CMK (cell line): Measurements from ENCODE around the gene USP3.

Experiments
- DNase-seq: peaks from one replicate; pipeline ENCODE4 v3.0.0-alpha.2; 2010; ENCODE audit warnings: low read depth

Gene USP3

DNA sequence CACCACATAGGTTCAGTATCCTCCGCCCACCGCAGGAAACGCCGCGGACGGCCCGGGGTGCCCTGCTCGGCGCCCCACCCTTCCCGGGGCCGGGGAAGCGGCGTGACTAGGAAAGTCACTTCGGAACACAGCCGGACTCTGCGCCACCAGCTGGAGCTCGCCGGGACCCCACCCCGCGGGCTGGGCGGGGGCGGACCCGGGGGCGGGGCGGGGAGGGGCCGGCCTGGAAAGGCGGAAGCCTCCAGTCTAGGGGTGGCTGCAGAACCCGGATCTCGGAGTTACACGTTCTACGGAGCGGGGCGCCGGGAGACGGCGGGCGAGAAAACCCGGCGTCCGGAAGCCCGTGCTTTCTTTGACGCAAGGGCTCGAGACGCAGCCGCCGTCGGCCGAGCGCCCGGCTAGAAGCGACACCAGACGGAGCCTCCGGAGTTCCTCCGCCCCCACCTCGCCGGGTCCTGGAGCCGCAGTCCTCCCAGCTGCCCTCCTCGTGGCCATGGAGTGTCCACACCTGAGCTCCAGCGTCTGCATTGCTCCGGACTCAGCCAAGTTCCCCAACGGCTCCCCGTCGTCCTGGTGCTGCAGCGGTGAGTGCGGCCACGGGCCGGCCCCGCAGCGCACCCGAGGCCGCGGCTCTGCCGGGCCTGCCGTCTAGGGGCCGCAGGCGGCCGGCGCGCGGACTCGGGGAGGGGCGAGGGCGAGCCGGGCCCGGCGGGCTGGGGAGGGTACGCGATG, at the start of gene USP3:
Gene USP3 (plus strand): TSS at position 347 of the 732 bp plus-strand sequence. CDS start 147 bp downstream, at position 494.
- DNase-seq: peak; percentile 79

- DNase-seq: no peak
Observed at GRCh38 chr15:63456258-63456657, 48.1 kb upstream of the USP3 start.

- DNase-seq: no peak
Observed at GRCh38 chr15:63457379-63457778, 47.0 kb upstream of the USP3 start.

GRCh38 chr15:63458026-63458425, 46.4 kb upstream of the USP3 start:
- no peak for DNase-seq

DNA sequence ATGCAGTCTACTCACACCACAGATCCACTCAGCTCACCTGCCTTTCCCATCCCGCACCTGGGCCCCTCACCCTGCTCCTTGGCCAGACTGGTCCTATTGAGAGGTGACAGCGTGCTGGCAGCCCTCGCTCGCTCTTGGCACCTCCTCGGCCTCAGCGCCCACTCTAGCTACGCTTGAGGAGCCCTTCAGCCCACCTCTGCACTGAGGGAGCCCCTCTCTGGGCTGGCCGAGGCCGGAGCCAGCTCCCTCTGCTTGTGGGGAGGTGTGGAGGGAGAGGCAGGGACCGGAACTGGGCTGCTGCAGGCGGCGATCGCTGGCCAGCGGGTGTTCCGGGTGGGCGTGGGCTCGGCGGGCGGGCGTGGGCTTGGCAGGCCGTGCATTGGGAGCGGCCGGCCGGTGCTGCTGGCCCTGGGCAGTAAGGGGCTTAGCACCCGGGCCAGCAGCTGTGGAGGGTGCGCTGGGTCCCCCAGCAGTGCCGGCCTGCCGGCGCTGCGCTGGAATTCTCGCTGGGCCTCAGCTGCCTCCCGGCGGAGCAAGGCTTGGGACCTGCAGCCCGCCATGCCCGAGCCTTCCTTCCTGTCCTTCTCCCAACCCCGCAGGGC, 45.5 kb upstream of the USP3 start:
- no peak for DNase-seq

DNA sequence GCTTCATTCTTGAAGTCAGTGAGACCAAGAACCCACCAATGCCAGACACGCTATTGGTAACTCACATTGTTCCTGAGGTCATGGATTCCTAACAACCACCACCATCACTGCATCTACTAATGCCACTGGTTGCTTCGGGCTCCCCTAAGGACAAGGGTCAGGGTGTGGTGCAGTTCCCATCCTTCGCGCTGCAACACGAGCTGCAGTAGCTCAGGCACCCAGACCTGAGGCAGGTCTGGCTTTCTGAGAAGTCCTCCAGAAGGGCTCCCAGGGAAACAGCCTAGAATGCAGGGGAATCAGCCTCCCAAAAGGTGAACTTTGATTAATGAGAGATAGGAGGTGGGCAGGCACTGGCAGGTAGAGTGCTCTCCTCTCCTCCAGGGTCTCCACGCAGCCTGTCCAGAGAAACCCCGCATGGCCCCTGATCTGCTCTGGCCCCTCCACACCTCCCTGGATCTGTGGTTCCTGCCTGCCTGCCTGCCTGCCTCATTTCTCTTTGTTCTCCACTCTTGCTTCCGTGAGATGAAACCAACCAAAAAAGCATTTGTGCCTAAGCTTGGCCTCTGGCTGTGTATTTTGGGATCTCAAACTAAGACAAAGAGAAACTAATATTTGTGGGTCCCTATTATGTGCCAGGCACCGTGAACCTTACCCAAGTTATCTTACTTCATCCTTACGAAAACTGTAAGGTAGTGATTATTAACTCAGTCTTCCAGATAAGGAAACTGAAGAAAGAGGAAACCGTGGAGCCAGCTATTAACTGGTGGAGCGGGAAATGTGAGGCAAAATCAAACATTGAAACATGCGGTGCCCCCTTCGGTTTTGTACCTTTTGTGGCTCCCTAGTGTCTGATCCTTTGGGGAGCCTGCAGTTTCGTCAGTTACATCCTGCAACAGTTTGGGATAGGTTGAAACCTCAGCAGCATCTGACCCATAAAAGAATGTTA, 43.9 kb upstream of the USP3 start:
- DNase-seq: no peak

GRCh38 chr15:63461230-63461985, 43.0 kb upstream of the USP3 start:
- DNase-seq: no peak

GRCh38 chr15:63462088-63462487, 42.3 kb upstream of the USP3 start:
- no peak for DNase-seq

GRCh38 chr15:63463036-63463435, 41.4 kb upstream of the USP3 start:
- DNase-seq: no peak

DNA sequence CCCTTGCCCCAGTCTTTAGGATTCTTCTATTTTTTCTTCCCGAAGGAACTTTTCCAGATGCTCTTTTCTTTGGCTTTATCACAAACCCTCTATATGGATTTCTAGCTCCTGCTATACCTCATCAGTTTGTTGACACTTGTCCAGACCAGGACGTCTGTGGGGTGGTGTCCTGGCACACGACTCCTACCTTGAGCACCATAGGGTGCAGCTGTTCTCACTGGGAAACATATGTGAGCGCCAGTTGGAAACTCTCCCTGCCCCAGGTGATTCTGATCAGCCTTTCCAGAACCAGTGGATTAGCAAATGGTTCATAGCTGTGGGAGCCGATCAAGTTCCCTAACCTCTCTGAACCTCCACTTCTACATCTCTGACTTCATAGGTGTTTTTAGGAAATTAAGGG, 40.6 kb upstream of the USP3 start:
- no peak for DNase-seq

GRCh38 chr15:63465104-63465503, 39.3 kb upstream of the USP3 start:
- no peak for DNase-seq

- peak; percentile 46 for DNase-seq
Observed at GRCh38 chr15:63466378-63467192, 37.8 kb upstream of the USP3 start.

DNA sequence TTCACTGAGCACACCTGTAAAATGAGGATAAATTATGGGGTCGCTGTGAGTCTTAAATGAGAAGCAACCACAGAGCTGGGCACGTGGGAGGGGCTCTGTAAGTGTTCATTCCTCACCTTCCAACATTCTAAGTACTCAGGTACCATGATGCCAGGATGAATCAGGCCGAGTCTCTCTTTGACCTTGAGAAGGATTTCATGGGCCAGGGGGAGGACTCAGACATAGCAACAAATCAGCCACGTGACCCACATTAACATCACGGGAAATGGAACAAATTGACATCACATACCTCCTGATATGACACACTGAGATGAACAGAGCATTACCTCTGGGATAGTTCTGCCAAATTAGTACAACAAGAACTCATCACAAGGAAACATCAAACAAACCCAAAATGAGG, 35.2 kb upstream of the USP3 start:
- DNase-seq: no peak

- DNase-seq: no peak
Observed at GRCh38 chr15:63469984-63470383, 34.4 kb upstream of the USP3 start.

- no peak for DNase-seq
Observed at GRCh38 chr15:63473007-63473748, 31.2 kb upstream of the USP3 start.

DNA sequence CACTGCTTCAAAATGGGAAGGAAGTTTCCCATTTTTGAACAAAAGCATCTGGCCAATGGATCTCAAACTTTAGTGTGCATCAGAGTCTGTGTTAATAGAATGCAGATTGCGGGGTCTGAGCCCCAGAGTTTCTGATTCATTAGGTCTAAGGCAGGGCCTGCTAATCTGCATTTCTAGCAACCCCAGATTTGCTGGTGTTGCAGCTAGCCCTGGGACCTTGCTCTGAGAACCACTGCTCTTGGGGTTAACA, 30.7 kb upstream of the USP3 start:
- DNase-seq: no peak

DNA sequence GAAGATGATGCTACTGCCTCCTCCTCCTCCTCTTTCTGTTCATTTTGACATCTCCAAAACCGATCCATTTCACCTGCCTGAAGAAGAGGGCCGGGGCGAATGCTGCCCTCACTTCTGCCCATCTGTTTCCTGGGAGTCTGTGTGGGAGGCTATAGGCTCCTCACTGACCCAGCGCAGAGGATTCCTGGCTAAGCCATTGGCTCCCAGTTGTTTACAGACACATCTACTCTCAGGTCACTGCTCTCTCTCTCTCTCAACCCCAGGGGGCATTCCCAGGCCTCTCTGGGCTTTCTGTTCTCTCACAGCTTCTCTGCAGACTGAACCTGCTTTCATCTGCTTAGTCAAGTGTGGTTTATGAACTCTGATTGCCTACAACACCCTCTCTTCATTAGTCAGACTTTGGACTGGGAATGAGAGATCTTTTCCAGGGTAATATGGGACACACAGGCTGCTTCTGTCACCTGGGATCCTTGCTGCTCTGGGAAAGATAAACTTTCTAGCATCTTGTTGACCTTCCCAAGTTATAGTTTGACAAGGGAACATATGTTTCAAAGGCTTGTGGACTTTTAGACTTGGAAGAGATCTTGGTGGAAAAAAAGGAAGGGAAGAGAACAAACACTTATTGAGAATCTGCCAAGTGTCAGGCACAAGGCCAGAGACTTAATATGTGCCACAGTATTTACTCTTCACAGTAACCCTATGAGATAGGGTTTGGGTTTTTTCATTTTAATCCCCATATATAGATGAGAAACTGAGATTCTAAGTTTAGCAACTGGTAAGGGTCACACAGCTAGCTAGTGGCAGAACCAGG, 30.2 kb upstream of the USP3 start:
- DNase-seq: no peak

- no peak for DNase-seq
Observed at GRCh38 chr15:63474810-63475316, 29.5 kb upstream of the USP3 start.

- DNase-seq: no peak
Observed at GRCh38 chr15:63475707-63476106, 28.7 kb upstream of the USP3 start.

GRCh38 chr15:63476229-63476632, 28.2 kb upstream of the USP3 start:
- DNase-seq: no peak
